Kidney capillary endothelial cell (primary cell): ENCODE data around the gene PRIM2.
"Not testable (repeated sequence)": the region's sequence is repeated elsewhere in the genome, so short reads cannot be mapped to it uniquely, and the experiment has no call there.

Experiments used
- DNase-seq: peaks from one replicate; pipeline ENCODE4 v3.0.0-alpha.2; 2018; ENCODE audit warnings: low spot score

Gene PRIM2

GRCh38 chr6:57449496-57450066 is 132.2 kb downstream of the PRIM2 start:
- not testable (repeated sequence) for DNase-seq

GRCh38 chr6:57459781-57460180 is 142.4 kb downstream of the PRIM2 start:
- not testable (repeated sequence) for DNase-seq

GRCh38 chr6:57461022-57461421 is 143.6 kb downstream of the PRIM2 start:
- DNase-seq: not testable (repeated sequence)

- not testable (repeated sequence) for DNase-seq
These were observed 146.4 kb downstream of the PRIM2 start for GRCh38 chr6:57463809-57464208.

- not testable (repeated sequence) for DNase-seq
These were observed 148.5 kb downstream of the PRIM2 start for GRCh38 chr6:57465968-57466367.

- no peak for DNase-seq
These were observed 151.6 kb downstream of the PRIM2 start for GRCh38 chr6:57469072-57469471.

- DNase-seq: not testable (repeated sequence)
These were observed 152.7 kb downstream of the PRIM2 start for GRCh38 chr6:57470148-57470547.

- not testable (repeated sequence) for DNase-seq
These were observed 154.0 kb downstream of the PRIM2 start for GRCh38 chr6:57471314-57471864.

GRCh38 chr6:57472861-57473362 is 155.5 kb downstream of the PRIM2 start:
- DNase-seq: not testable (repeated sequence)

GRCh38 chr6:57474862-57475475 is 157.5 kb downstream of the PRIM2 start:
- not testable (repeated sequence) for DNase-seq

GRCh38 chr6:57475656-57476055 is 158.2 kb downstream of the PRIM2 start:
- DNase-seq: not testable (repeated sequence)

GRCh38 chr6:57480194-57480593 is 162.8 kb downstream of the PRIM2 start:
- DNase-seq: not testable (repeated sequence)

GRCh38 chr6:57481121-57481520 is 163.7 kb downstream of the PRIM2 start:
- not testable (repeated sequence) for DNase-seq

GRCh38 chr6:57482471-57482870 is 165.0 kb downstream of the PRIM2 start:
- not testable (repeated sequence) for DNase-seq

GRCh38 chr6:57486494-57487081 is 169.2 kb downstream of the PRIM2 start:
- not testable (repeated sequence) for DNase-seq

- not testable (repeated sequence) for DNase-seq
These were observed 171.1 kb downstream of the PRIM2 start for GRCh38 chr6:57488551-57488950.

GRCh38 chr6:57489887-57490286 is 172.5 kb downstream of the PRIM2 start:
- not testable (repeated sequence) for DNase-seq

GRCh38 chr6:57491795-57492194 is 174.4 kb downstream of the PRIM2 start:
- not testable (repeated sequence) for DNase-seq

- DNase-seq: not testable (repeated sequence)
These were observed 178.8 kb downstream of the PRIM2 start for GRCh38 chr6:57496251-57496650.

- DNase-seq: not testable (repeated sequence)
These were observed 183.1 kb downstream of the PRIM2 start for GRCh38 chr6:57500368-57501021.

- not testable (repeated sequence) for DNase-seq
These were observed 185.0 kb downstream of the PRIM2 start for GRCh38 chr6:57502387-57502786.

- not testable (repeated sequence) for DNase-seq
These were observed 187.8 kb downstream of the PRIM2 start for GRCh38 chr6:57505251-57505650.
